Stimulated activated CD4-positive, alpha-beta T cell treated with anti-CD3 and anti-CD28 coated beads, Interleukin-4, amount 100 ng/mL, for 48 hours (primary cell): ENCODE data around the gene ACP1.

Source experiments
- DNase-seq, 2 donors: peaks; one replicate each; pipeline ENCODE4 v3.0.0-alpha.2; 2020; ENCODE audit warnings: low read depth in 2 of 2

ACP1 gene

DNA sequence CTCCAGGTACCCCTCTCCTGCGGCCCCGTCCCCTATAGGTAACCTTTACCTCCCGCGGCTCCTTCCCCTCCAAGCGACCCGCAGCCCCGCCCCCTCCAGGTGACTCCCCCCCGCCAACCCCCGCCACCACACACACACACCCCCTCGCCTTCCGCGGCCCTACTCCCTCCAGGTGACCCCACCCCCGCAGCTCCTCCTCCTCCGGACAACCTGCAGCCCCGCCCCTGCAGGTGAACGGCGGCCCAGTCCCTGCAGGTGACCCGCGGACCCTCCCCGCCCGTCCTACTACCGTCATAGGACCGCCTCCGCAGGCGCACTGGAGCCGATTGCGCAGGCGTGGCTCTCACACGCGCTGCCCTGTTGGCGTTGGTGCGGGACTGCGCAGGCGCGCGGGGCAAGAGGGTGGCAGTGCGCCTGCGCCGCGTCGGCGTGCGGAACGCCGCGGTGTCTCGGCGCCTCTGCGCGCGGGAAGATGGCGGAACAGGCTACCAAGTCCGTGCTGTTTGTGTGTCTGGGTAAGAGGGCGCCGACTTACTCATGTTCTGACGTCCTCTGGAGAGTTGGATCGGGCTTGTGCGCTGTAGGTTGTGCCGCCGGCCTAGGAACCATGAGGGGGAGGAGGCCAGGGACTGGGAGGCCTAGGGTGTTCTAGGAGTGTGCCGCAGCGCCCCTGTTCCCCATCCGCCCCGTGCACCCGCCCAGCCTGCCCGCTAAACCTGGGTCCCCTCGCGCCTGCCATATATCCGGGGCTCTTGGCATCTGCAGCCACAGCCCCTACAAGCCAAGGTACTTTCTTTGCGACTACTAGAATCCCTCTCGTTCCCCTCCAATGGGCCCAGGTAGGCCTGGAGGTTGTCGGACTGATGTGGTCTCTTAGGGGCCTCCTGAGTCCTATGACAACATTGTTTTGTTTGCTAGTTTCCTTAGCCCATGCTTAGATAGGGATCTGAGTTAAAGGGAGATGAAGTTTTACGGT is at the start of gene ACP1:
Gene ACP1 (plus strand): TSS at position 455 of the 976 bp plus-strand sequence. CDS start 18 bp downstream, at position 473.
- peak; percentile 89 to 93 for DNase-seq

DNA sequence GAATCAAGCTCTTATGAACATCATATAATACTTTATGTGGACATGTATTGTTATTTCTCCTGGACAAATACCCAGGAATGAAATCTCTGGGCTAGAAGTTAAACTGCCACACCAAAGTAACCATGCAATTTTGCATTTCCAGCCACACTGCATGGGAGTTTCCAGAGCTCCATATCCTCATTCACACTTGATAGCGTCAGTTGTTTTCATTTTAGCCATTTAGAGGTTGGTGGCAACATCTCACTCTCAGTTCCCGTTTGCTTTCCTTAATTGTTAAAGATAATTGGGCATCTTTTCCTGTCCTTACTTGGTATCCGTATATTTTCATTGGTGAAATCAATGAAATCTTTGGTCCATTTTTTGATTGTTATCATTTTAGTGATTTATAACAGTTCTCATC is 48.7 kb upstream of the ACP1 start:
- no peak for DNase-seq

DNA sequence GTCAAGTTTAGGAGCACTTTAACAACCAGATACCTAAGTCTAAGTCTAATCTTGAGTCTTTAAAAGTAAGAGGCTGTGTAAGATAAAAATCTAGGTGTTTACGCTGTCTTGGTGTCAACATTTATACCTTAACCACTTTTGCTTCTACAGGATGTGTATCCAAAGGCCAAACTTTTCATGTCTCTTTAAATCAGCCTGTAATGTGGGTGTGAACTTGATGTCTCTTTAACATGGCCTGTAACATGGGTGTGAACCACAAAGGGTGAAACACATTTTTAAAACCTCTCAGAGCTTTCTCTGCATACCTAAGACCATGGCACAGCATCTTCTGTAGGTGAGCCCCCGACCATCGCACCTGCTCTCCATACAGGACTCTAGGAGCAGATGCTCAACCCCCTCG is 41.3 kb upstream of the ACP1 start:
- no peak for DNase-seq

DNA sequence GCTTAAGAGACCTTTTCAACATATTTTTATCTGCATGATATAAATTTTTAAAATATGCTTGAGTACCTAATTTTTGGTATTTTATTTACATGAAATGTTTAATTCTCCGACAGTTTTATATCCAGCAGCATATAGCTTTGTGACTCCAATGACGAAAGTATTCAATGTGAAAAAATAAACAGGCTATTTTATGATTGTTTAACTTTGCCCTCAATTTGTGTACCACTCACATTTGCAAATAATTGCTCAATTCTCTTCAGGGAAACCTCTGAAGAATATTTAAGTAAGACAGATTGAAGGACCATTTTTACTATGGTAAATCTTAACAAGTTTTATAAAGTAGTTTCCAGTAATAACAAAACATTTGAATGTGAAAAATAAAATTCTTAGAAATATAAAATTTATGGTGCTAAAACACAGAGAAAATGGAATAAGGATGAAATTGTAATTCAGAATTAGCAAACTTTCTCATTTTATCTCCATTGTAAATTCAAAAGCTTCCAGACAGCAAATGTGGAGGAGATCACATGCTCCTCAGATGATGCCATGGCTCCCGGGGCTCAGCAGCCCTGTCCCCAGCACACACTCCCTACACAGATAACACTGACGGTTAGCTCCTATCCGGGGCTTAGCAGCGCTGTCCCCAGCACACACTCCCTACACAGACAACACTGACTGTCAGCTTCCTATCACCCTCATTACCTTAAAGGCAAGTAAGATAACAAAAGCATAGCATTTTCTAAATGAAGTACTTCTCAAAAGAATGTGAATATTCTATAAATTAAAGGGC is 40.6 kb upstream of the ACP1 start:
- no peak for DNase-seq

DNA sequence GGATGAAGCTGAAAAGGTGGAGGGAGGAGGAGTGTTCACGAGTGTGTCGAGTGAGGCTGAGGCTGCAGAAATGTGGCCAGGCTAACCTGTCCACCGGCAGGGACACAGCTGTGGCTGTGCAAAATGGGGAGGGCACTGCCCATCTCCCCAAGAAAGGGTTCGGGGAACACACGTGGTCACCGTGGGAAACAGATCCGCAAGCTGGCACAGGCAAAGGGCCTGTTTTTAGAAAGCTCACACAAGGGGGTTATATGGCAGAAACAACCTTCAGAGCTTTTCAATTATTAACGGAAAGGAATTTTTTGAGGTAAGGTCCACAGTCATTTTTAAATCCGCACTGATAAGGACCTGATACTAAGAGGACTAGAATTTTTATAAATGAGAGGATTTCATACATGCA is 36.6 kb upstream of the ACP1 start:
- DNase-seq, result no peak

DNA sequence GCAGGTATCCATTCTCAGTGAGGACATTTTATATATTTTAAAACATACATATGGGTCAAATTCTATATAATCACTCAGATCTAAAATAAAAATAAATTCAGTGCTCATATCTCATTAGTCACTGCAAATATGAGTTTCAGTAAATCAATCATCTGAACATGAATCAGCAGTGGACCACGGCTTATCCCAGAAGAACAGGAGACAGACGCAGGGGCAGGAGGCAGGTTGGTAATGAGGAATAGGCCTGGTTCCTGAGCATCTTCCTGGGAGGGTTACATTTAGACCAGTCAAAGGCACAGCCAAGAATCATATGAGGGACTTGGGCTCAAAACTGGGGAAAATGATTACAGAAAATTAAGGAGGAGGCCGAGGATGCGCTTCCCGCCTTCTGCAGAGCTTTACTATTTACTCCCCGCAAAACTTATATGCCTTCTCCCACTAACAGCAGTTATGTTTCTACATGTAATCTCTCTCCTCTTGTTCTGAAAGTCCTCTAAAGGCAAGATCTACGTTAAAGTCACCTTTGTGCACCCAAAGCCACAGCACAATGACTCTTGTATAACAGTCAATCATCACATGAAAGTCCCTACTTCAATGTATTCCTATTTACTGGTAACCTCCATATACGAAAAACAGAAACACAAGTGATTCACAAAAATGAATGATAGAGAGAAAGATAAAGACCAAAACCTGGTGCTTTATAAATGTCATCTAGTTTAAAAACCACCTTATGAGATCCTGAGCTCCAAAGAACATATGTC is 36.0 kb upstream of the ACP1 start:
- DNase-seq, result no peak

DNA sequence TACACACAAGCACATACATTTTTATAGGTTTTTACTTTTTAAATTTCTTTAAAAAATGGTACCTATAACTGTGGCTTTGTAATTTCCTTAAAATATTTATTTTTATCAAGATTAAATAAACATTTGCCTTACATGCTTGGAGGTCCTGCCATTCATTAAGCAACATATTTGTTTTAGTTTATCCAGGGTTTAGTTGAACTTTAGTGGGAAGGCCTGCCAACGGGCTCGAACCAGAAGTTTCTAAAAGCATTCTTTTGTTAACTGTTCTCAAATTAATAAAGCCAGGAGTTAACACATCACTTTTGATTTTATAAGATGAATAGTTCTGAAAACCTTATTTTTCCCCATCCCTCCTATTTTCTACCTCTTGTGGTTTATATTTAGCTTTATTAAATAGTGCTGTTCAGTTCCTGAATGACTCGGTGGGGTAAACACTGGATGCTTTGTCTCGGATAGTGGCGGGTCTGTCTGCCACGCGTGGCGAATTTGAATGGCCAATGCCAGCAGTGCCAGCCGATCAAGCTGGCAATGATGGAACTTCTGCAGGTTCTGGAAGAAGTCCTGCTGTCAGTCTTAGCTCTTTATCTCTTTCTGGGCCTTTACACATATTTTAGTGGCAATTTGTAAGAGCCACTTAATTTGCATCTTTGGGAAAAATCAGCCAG is 33.1 kb upstream of the ACP1 start:
- DNase-seq, result no peak

DNA sequence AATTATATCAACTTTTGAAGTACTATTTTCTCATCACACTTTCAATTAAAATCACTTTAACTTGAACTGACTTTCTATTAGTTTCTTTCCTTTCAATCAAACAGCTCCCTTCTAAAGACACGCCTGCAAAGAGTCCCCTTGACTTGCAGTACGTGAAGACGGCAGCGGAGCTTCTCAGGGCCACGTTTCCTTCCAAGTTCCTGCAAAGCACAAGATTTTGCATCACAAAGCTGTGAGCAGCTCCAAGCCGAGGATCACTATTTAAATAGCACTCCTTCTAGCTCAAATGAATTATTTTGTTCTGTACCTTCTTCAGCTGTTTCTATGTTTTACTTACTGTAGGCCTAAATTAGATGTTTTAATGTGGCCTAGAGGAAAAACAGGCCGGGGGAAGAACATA is 31.7 kb upstream of the ACP1 start:
- DNase-seq, result no peak

DNA sequence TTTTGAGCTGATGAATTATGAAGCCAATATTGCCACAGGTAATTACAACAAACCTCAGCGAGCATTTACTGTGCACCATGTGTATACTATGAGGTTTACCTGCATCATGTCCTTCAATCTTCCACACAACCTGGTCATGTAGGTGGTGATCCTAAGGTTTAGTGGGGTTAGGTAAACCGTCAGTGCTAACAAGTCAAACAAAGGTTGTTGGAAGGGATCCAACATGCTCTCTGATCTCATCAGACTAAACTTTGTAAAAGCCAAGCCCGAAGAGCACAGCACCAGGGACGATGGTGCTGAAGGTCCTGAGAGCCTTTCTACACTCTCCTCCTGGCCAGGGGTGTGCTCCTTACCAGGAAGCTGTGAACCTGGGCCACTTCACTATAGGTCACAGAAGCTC is 30.3 kb upstream of the ACP1 start:
- no peak for DNase-seq

DNA sequence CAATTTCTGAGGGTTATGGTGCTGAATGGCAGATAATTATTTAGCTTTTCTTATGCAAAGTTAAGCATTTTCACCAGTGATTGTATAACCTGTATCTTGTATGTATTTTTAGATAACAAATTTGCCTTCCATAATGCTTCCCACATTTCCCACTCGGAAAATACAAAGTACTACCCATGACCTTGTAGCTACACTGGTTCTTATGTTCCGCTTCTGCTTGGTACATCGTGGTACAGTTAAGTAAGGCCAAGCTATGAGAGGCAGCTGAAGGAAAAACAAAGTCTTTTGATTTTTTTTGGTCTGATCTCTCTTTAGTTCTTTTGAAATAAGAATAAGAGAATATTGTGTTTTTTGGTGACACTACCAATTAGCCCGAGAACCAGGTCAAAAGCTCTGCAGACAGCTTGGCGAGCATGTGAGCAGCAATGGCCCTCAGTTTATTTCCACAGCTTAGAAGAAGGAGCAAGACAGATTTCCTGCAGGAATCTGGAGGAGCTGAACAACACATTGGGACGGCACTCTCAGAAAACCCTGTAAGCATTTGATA is 27.7 kb upstream of the ACP1 start:
- DNase-seq, result no peak

DNA sequence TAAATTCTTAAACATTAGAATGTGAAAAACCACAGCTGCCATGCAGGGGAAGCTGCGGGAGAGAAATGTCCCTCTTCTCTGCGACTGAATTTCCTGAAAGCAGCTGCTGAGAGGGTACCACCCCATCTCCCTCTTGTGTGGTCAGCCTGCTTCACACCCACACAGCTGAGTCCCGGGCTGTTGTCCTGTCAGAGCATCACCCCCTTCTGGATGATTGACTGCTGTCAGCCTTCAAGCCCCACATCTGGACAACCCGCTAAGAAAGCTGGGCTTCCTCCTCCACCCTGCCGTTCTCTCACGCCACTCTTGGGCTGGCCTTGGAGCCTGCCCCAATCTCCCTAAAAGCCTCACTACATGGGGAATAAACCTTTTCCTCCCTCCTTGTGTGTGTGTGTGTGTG is 26.9 kb upstream of the ACP1 start:
- DNase-seq, result no peak

DNA sequence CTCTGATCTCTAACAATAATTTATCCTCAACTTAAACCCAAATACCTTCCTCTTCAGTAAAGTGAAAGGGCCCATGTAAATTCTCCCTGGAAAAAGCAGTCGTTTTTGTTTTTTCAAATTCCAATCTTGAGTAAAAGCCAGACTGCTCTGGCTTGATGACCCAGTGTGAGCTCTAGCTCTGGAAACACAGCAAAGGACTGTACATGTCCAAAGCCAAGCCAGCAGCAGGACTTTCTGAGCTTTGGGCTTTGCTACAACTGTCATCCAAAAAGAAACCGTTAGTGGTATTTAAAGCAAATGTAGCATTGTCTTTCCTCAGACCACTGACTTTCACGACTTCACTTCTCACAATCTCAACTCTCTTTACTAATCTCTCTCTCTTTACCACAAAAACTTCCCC is 26.3 kb upstream of the ACP1 start:
- DNase-seq, result no peak

DNA sequence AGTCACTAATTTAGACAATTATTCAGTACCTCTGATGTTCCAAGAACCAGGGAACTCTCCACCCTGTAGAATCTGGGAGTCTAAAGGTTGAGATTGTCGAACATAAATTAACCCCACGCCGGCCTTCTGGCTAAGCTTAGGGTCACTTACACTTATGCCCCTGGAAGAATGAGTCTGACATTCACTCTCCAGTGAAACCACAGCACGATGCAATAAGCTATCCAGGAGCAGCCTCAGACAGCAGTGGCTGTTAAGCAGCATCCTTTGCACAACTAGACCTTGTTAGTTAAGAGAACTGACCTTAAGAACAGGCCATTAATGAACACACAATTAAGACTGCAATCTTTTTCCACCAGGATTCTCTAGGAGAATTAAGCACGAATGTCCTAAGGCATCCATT is 25.9 kb upstream of the ACP1 start:
- DNase-seq, result no peak

DNA sequence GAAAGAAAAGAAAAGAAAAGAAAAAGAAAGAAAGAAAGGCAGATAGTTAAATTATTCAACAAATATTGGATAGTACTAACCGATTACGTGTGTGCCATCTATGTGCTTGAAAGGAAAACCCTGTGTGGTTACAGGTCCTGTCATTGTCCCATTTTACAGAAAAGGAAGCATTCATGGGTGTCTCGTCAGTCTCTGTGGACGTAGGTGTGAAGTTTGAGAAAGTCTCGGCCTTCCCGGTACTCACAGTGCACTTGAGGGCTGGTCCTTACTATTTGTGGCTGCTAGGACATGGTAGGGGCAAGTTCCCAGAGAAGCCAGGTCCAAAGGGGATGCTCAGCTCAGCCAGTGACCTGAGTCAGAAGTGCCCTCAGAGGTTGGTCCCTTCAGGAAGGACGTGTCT is 20.2 kb upstream of the ACP1 start:
- no peak for DNase-seq

DNA sequence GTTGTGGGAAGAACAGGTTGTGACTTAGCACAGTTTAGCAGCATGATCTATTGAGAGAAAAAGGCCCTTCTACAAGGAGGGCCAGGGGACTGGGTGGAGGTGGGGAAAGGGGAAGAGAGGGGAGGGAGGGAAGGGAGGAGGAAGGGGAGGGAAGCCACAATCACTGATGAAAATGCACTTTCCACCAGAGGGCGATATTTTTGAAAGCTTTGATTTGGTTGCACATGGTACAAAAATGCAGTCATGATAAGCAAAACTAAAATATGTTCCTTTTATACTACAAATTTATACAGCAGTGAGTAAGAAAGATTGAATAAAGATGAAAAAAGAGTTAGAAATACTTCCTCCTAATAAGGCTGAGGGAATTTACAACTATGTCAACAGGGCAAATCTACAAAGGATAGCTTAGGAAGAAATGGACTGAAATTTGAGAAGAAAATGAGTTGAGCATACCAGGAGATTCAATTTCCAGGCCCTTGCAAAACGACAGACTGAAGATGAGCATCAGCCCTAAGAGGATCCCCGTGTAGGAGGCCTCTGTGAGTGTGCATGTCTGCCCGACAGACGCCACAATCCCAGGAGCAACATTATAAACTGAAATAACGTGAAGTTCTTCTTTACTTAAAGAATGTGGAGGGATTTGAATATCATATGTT is 18.1 kb upstream of the ACP1 start:
- DNase-seq, result peak in 1 of 2 donors; percentile 3

DNA sequence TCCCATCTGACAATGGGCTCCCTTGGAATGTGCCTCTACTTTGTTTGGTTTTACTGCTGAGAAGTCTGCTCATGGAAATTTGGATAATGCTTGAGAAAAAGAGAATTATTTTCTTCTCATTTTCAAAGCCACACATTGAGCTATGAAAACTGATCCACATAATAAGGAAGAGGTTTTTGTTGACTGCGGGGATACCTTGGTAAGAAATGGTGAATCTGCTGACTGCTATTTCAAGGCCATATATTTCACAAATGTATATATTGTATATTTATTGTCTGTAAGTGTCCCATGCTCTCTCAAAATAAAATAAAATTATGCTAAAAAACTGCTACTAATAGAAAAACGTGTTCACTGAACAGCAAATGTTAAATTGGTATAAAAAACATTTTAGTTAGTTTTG is 16.0 kb upstream of the ACP1 start:
- no peak for DNase-seq

DNA sequence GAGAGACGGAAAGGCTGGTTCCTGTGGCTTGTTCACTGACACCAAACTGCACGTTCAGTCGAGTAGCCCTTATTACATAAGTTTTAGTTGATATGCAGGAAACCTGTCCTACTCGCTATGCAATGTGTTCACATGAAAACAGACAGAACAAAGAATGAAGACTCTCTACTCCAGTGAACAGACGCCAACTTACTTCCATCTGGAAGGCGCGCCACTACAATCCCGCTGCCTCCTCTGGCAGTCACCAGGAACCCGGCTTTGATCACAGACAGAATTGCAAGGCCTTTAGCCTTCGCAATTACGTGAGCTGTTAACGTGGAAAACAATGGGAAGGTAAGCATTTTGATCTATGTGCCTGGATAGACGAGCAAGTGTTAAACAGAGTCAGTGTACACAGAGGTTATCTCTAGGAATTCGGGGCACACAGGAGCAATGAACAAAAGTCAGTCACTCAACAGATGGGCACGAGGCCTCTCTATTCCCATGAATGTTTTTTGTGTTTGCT is 15.2 kb upstream of the ACP1 start:
- no peak for DNase-seq

DNA sequence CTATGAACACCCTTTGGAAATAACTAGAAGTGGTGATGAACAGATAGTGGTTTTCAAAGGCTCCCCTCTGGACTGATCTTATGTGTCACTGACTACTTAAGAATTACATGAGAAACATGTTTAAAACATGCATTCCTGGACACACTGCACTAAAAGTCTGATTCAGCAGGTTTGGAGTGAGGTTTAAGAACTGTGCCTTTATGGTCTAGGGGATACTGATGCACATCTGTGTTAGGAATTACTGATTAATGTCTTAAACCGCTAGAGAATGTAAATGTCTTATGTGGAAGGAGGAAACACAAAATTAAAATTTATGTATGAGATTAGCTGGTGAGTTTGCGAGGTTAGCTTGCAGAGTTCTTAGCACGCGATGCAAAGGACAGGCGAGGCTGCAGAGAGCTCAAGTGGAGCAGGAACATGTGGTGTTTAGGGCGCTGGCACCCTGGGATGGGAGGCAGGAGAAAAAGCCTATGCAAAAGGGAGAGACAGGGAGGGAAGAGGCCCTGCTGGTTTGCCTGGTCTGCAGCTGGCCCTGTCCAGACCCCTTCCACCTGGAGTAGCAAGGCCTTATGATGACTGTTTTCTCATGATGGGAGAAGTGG is 12.6 kb upstream of the ACP1 start:
- no peak for DNase-seq

DNA sequence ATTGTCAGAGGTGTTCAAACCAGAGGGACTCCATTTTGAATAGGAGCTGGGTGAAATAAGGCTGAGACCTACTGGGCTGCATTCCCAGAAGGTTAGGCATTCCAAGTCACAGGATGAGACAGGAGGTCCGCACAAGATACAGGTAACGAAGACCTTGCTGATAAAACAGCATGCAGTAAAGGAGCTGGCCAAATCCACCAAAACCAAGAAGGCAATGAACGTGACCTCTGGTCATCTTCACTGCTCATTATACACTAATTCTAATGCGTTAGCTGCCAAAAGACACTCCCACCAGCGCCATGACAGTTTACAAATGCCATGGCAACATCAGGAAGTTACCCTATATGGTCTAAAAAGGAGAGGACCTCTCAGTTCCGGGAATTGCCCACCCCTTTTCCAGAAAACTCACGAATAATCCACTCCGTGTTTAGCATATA is 11.5 kb upstream of the ACP1 start:
- DNase-seq, result no peak

DNA sequence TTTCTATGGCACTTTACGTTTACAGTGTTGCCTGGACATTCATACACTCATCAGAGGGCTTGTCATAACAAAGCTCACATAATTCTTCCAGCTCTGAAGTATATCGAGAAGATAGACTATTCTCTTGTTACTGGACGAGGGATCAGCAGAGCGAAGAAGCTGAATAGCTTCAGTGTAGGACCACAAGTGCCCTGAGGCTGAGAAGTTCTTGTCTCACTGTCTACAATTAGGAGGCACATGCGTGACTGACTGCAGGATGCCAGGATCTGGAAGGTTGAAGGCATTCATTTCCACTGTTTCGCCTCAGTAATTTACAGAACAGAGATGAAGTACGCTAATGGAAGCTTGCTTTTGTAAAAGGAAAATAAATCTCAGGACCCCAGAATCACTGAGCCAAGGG is 10.5 kb upstream of the ACP1 start:
- DNase-seq, result no peak
